Cardiac fibroblast (primary cell): Measurements from ENCODE around the gene HPSE2.

Experiments used
- DNase-seq, 2 donors: peaks; one replicate each; pipeline versions ENCODE4 v3.0.0 to v3.0.0-alpha.2; 2010; ENCODE audit warnings: low read depth in 2 of 2
- H3K4me3 ChIP-seq, 2 donors: replicated peaks in 1 of 2; 1 replicate in 1 of 2; 2 replicates in 1 of 2; pipeline ENCODE4 v1.5.1; 2011; ENCODE audit warnings: low read depth in 2 of 2, low read length in 2 of 2, mild to moderate bottlenecking in 2 of 2, moderate library complexity in 1 of 2
- TF ChIP-seq, protein P1 (sequence below): IDR thresholded peaks from one replicate; pipeline ENCODE4 v1.5.1; 2011; ENCODE audit warnings: low read depth, mild to moderate bottlenecking, low read length, inconsistent platforms

Gene HPSE2

DNA sequence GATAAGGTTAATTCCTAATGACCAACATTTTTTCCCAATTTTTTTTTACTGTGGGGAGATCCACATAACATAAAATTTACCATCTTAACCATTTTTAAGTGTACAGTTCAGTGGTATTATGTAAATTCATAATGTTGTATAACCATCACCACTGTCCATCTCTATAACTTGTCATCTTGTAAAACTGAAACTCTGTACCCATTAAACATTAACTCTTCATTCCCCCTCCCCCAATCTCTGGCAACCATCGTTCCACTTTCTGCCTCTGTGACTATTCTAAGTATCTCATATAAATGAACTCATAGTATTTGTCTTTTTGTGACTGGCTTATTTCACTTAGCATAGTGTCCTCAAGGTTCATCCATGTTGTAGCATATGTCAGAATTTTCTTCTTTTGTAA lies 742.9 kb downstream of the HPSE2 start:
- TF ChIP-seq, protein P1, sequence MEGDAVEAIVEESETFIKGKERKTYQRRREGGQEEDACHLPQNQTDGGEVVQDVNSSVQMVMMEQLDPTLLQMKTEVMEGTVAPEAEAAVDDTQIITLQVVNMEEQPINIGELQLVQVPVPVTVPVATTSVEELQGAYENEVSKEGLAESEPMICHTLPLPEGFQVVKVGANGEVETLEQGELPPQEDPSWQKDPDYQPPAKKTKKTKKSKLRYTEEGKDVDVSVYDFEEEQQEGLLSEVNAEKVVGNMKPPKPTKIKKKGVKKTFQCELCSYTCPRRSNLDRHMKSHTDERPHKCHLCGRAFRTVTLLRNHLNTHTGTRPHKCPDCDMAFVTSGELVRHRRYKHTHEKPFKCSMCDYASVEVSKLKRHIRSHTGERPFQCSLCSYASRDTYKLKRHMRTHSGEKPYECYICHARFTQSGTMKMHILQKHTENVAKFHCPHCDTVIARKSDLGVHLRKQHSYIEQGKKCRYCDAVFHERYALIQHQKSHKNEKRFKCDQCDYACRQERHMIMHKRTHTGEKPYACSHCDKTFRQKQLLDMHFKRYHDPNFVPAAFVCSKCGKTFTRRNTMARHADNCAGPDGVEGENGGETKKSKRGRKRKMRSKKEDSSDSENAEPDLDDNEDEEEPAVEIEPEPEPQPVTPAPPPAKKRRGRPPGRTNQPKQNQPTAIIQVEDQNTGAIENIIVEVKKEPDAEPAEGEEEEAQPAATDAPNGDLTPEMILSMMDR: no peak
- no peak overlapping the region for H3K4me3 ChIP-seq
- no peak for DNase-seq

DNA sequence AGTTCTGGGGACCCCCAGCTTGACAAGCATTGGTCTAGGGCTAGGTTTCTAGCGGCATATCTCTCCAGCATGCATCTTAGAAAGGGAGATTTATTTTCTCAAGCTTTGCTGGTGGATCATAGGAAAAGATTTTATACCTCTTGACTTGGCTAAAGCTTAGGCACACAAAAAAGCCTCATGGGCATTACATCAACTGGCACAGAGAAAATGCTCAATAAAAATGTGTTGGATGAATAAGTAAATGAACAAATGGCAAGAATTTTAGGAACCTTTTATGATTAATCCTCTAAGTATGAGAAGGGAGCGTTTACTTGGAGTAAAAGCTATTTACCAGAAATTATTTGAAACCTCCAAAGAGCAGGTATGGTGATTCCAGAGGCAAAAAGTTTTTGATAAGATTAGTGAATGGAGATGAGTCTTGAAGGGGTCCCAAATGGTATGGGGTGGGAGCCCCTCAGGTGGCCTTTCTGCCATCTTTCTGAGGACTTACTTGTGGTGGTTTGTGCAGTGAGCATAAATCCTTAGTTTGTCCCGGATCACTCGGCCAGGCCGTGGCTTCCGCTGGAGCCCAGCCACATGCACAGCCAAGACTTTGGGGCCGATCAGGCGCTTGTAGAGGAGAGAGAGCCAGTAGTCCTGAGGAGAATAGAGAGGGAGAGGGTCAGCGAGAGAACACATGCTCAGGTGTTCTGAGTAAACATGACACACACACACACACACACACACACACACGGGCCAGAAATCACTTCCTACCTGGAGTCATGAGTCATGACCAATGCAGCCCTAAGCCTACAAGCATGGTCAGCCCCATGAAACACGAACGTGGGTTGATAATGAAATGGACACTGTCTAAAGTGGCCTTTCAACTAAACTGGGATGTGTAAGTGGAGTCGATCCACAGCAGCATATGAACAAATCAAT lies 745.8 kb downstream of the HPSE2 start:
- no peak overlapping the region for H3K4me3 ChIP-seq
- TF ChIP-seq, protein P1: no peak
- no peak for DNase-seq

DNA sequence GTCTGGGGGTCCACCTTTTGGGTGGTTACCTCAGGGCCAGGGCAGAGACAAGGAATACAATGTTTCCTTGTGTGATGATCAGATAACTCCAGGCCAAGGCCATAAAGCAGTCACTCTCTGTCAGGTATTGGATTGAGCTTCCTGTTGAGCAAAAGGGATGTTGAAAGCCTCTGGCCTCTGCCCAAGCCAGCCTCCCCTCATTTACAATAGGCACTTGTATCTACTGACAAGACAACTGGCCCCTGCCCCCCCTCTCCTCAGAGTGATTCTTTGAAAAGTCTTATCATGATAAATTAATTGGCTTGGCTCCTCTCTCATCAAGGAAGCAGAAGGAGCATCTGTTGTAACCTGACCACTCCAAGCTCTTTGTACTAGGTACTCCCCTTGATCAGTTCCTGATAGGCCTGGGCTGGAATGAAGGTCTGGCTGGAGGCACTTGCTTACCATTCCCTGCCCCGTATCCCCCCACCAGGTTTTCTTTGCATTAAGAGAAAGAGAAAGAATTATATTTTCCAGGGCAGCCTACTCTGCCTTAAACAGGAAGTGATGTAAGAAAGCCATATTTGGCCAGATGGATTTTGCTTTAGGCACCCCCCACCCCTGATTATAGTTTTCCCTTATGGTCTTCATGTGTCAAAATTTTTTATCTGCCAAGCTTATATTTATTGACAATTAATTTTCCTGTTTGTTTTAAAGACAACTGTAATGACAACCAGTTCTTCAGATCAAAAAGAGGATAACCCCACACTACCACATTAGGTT lies 746.8 kb downstream of the HPSE2 start:
- no peak for DNase-seq
- TF ChIP-seq, protein P1: no peak
- no peak overlapping the region for H3K4me3 ChIP-seq

DNA sequence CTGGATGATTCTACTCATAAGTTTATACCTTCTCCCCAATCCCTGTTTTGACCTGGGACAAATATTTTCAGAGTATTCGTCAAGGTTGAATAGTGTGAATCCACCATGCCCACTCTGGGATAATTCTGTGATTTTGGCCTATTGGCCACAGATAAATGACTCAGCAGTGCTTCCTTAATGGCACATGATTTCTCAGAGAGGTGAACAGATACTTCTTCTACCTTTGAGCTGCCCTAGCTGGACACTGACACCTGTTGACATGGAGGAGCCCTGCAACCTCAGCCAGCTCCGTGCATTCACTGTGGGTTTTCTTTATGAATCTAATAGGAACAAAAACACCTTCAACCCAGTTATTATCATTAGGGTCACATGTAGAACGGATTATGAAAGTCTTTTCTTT lies 748.0 kb downstream of the HPSE2 start:
- TF ChIP-seq, protein P1: no peak
- DNase-seq: no peak
- H3K4me3 ChIP-seq: no peak overlapping the region

DNA sequence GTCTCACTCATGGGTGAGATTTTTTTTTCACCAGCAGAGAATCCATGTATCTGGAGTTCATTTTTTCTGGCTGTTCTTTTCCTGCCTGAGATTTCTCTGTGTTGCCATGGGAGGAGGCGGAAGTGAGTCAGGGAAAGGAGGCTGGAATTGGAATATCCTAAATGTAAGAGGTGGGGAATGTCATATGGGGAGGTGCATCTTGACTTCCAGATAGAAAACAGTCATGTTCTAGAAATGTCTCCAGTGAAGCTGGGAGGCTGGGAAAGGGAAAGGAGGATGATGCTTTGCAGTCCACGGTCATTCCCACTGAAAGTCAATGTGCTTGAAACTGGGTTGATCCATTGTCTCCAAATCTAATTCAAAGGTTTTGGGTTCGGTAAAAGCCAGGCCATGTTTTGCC lies 749.2 kb downstream of the HPSE2 start:
- DNase-seq: peak; percentile 12 to 54
- TF ChIP-seq, protein P1: no peak
- H3K4me3 ChIP-seq: no peak overlapping the region

DNA sequence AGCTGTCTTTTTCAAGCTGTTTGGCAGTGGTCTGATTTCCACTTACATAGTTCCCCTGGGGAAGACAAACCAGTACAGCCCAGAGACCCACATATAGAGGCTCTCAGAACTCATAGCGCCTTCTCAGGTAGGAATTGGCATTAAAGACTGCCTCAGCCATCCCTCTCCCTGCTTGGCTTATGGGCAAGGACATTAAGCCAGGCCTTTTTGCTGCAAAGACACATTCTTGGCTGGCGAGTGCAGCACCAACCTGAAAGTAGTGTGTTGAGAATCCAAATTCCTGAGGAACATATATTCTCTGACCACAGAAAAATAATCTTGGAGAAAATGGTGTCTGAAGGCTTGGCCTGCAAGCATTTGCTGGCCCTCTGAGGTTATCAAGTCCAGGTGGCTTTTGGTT lies 749.7 kb downstream of the HPSE2 start:
- peak in 1 of 2 donors; percentile 12 for DNase-seq
- TF ChIP-seq, protein P1: no peak
- no peak overlapping the region for H3K4me3 ChIP-seq
